ENCODE results near the gene CACNB3.
A peak's percentile ranks its signal among the peaks of the same experiment; 100 is the strongest.

The CACNB3 gene

DNA sequence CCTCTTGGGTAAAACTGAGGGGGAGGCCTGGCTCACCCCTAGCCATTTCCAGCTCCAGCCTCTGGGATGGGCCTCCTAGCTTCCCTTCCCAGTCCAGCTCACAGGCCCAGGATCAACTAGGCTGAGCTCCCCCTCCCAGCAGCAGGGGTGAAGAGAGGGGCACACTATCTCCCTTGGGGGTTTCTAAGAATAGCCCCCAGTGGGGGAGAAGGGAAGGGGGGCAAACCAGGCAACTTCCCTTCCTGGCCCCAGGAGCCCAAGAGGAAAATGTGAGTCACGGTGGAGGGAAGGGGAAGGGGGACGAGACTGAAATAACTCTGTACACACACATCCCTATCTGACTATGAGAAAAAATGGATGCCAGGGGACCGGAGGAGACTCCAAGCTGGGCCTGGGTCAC lies 38.4 kb upstream of the CACNB3 start:
- H3K4me3 ChIP-seq (ENCODE audit: low read depth, low read length), result no peak overlapping the region
- peaks cover 18% of the 10 kb centered on the region for H3K36me3 ChIP-seq (replicated peaks)
- TF ChIP-seq, protein P1, sequence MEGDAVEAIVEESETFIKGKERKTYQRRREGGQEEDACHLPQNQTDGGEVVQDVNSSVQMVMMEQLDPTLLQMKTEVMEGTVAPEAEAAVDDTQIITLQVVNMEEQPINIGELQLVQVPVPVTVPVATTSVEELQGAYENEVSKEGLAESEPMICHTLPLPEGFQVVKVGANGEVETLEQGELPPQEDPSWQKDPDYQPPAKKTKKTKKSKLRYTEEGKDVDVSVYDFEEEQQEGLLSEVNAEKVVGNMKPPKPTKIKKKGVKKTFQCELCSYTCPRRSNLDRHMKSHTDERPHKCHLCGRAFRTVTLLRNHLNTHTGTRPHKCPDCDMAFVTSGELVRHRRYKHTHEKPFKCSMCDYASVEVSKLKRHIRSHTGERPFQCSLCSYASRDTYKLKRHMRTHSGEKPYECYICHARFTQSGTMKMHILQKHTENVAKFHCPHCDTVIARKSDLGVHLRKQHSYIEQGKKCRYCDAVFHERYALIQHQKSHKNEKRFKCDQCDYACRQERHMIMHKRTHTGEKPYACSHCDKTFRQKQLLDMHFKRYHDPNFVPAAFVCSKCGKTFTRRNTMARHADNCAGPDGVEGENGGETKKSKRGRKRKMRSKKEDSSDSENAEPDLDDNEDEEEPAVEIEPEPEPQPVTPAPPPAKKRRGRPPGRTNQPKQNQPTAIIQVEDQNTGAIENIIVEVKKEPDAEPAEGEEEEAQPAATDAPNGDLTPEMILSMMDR (IDR thresholded peaks at IDR 0.05; ENCODE audit: low read depth, low read length, missing control alignments), result no peak
- peak overlapping the region; percentile 70 for H3K27ac ChIP-seq
- H3K27me3 ChIP-seq (replicated peaks), result no peaks in the 10 kb centered on the region
- in situ Hi-C loops (cut with HindIII; ENCODE audit: low pct_ligation_motif_present, low sequenced_read_pairs), result no loop called here
- peak; percentile 67 for DNase-seq

GRCh38 chr12:48780381-48781025 lies 37.8 kb upstream of the CACNB3 start:
- DNase-seq, result no peak
- peak overlapping the region; percentile 70 for H3K27ac ChIP-seq
- in situ Hi-C loops (cut with HindIII; ENCODE audit: low pct_ligation_motif_present, low sequenced_read_pairs), result no loop called here
- H3K36me3 ChIP-seq (replicated peaks), result peaks cover 18% of the 10 kb centered on the region
- no peak overlapping the region for H3K4me3 ChIP-seq (ENCODE audit: low read depth, low read length)
- TF ChIP-seq, protein P1 (IDR thresholded peaks at IDR 0.05; ENCODE audit: low read depth, low read length, missing control alignments), result no peak
- no peaks in the 10 kb centered on the region for H3K27me3 ChIP-seq (replicated peaks)

GRCh38 chr12:48781750-48782456 lies 36.4 kb upstream of the CACNB3 start:
- TF ChIP-seq, protein P1 (IDR thresholded peaks at IDR 0.05; ENCODE audit: low read depth, low read length, missing control alignments), result no peak
- H3K27ac ChIP-seq, result no peak overlapping the region
- H3K36me3 ChIP-seq (replicated peaks), result peaks cover 18% of the 10 kb centered on the region
- in situ Hi-C loops (cut with HindIII; ENCODE audit: low pct_ligation_motif_present, low sequenced_read_pairs), result no loop called here
- DNase-seq, result no peak
- H3K27me3 ChIP-seq (replicated peaks), result no peaks in the 10 kb centered on the region
- no peak overlapping the region for H3K4me3 ChIP-seq (ENCODE audit: low read depth, low read length)

DNA sequence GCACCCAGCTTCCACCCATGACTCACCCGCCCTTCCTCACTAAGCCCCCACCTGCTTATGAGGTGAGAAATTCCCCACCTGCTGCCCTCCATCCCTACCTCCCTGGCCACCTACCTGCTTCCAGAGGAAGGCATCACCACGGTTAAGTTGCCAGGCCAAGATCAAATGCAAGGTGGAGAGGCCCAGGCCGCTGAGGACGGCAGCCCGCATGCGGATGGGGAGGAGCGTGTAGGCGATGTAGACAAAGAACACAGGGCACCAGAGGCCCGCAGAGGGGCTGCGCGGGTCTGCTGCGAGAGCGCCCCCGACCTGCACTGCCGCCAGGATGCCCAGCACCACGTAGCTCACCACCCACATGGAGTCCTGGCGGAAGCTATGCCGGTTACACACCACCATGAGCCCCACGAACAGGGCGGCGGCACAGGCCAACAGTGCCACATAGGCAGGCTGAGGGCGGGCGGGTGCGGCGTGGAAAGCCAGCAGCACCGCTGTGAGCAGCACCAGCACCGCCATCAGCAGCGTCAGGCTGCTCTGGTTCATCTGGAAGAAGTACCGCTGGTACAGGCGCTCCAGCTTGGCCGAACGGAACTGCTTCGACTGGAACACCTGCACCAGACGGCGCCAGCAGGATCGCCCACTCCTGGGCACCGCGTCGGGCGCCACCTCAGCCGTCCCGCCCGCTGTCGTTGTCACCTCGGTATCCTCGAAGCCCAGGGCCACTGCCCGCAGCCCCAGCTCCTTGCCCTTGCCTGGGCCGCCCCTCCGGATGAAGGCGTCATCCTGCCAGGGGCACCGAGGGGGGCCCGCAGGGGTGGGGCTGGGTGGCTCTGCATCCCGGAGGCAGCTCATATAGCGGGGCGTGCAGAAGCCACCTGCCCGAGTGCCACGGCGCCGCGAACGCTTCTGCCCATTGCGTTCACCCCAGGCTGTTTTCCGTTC lies 35.6 kb upstream of the CACNB3 start:
- in situ Hi-C loops (cut with HindIII; ENCODE audit: low pct_ligation_motif_present, low sequenced_read_pairs), result no loop called here

GRCh38 chr12:48783432-48783831 lies 34.9 kb upstream of the CACNB3 start:
- no peak for DNase-seq
- H3K27ac ChIP-seq, result no peak overlapping the region
- no peak overlapping the region for H3K4me3 ChIP-seq (ENCODE audit: low read depth, low read length)
- in situ Hi-C loops (cut with HindIII; ENCODE audit: low pct_ligation_motif_present, low sequenced_read_pairs), result no loop called here
- TF ChIP-seq, protein P1 (IDR thresholded peaks at IDR 0.05; ENCODE audit: low read depth, low read length, missing control alignments), result no peak
- peaks cover 12% of the 10 kb centered on the region for H3K36me3 ChIP-seq (replicated peaks)
- no peaks in the 10 kb centered on the region for H3K27me3 ChIP-seq (replicated peaks)

More for the DNA sequence above, 35.6 kb upstream of the CACNB3 start:
- Histone ChIP-seq H3K27ac (no peak overlapping the region), H3K27me3 (replicated peaks) (no peaks in the 10 kb centered on the region), H3K36me3 (replicated peaks) (peaks cover 12% of the 10 kb centered on the region), H3K4me3 (ENCODE audit: low read depth, low read length) (no peak overlapping the region)
- TF ChIP-seq, protein P1 (IDR thresholded peaks at IDR 0.05; ENCODE audit: low read depth, low read length, missing control alignments), result no peak
- no peak for DNase-seq

Measured in brain microvascular endothelial cell (primary cell).